Activated CD8-positive, alpha-beta T cell treated with anti-CD3 and anti-CD28 coated beads for 36 hours (primary cell): ENCODE measurements around the gene PTPN4. TPM values are rescaled to one million over a fixed set of nuclear protein-coding genes. Genes with fewer than 3 reads are reported as not detected.

Source experiments
- ATAC-seq: fragments of 200-7000 bp; cut with Tn5 transposase; one replicate; pipeline ENCODE4 v1.10.0; 2021; ENCODE audit warnings: mild to moderate bottlenecking, moderate library complexity
- CTCF ChIA-PET: fragments of 350-600 bp; sonication (Branson Sonifier 250); formaldehyde crosslinking; loops from one replicate; lab custom pipeline; 2021; ENCODE audit warnings: antibody characterized with exemption; lab: Charles Lee
- POLR2A ChIA-PET: fragments of 350-600 bp; sonication (Branson Sonifier 250); formaldehyde crosslinking; loops from one replicate; lab custom pipeline; 2021; ENCODE audit warnings: antibody characterized with exemption; lab: Charles Lee
- DNase-seq: peaks from one replicate; pipeline ENCODE4 v3.0.0-alpha.2; 2020
- H3K27ac Mint-ChIP-seq: one replicate; pipeline ENCODE4 v1.8.0; 2021; ENCODE audit warnings: mild to moderate bottlenecking, mixed read lengths
- H3K27me3 Mint-ChIP-seq: one replicate; pipeline ENCODE4 v1.8.0; 2021; ENCODE audit warnings: mixed read lengths
- H3K36me3 Mint-ChIP-seq: one replicate; pipeline ENCODE4 v1.8.0; 2021; ENCODE audit warnings: low read depth, mixed read lengths
- H3K4me1 Mint-ChIP-seq: one replicate; pipeline ENCODE4 v1.8.0; 2021; ENCODE audit warnings: low read depth, mixed read lengths
- H3K4me3 Mint-ChIP-seq: one replicate; pipeline ENCODE4 v1.8.0; 2021; ENCODE audit warnings: mild to moderate bottlenecking, moderate library complexity, mixed read lengths
- H3K9me3 Mint-ChIP-seq: one replicate; pipeline ENCODE4 v1.8.0; 2021; ENCODE audit warnings: mixed read lengths
- CTCF ChIP-seq: fragments of 200-600 bp; IDR thresholded peaks from one replicate; pipeline ENCODE4 v1.8.0; 2022; ENCODE audit warnings: antibody characterized with exemption, mild to moderate bottlenecking
- intact Hi-C: fragments of 100-400 bp; cut with micrococcal nuclease; formaldehyde crosslinking; loops from one replicate; pipeline ENCODE4 v1.10.0; 2022
- total RNA-seq, 2 experiments: library from RNA; stranded (reverse); gene quantifications; one replicate each; pipeline ENCODE4 v1.2.3, GENCODE V29; 2021

Gene PTPN4
- total RNA-seq, 2 experiments from 2014 or later = 34.4 to 40.2 TPM

- H3K27me3 Mint-ChIP-seq = no peaks in the 10 kb centered on the region
- peaks cover 33% of the 10 kb centered on the region for H3K36me3 Mint-ChIP-seq
- ATAC-seq (no peak), DNase-seq (no peak)
- POLR2A ChIA-PET = no interaction called here
- H3K4me1 Mint-ChIP-seq = peaks cover 2% of the 10 kb centered on the region
- no peak overlapping the region for H3K27ac Mint-ChIP-seq
- H3K9me3 Mint-ChIP-seq = peaks cover 5% of the 10 kb centered on the region
- H3K4me3 Mint-ChIP-seq = no peak overlapping the region
- intact Hi-C loops = no loop called here
- TF ChIP-seq CTCF = no peak
- CTCF ChIA-PET = no interaction called here
These were observed 150.8 kb downstream of the PTPN4 start for GRCh38 chr2:119910566-119910965.

- Mint-ChIP-seq H3K9me3 (peaks cover 3% of the 10 kb centered on the region), H3K36me3 (peaks cover 24% of the 10 kb centered on the region), H3K4me1 (peaks cover 2% of the 10 kb centered on the region), H3K27ac (no peak overlapping the region), H3K27me3 (no peaks in the 10 kb centered on the region), H3K4me3 (no peak overlapping the region)
- ChIA-PET POLR2A (no interaction called here), CTCF (no interaction called here)
- no peak for TF ChIP-seq CTCF
- intact Hi-C loops = no loop called here
- DNase-seq (no peak), ATAC-seq (no peak)
These were observed 154.5 kb downstream of the PTPN4 start for GRCh38 chr2:119914266-119914665.

- H3K4me1 Mint-ChIP-seq = peaks cover 26% of the 10 kb centered on the region
- TF ChIP-seq CTCF = no peak
- POLR2A ChIA-PET = no interaction called here
- H3K27me3 Mint-ChIP-seq = no peaks in the 10 kb centered on the region
- intact Hi-C loops = no loop called here
- CTCF ChIA-PET = no interaction called here
- no peak overlapping the region for H3K4me3 Mint-ChIP-seq
- peaks cover 4% of the 10 kb centered on the region for H3K36me3 Mint-ChIP-seq
- no peak for ATAC-seq
- peak overlapping the region; percentile 49 for H3K27ac Mint-ChIP-seq
- no peaks in the 10 kb centered on the region for H3K9me3 Mint-ChIP-seq
- no peak for DNase-seq
These were observed 162.1 kb downstream of the PTPN4 start for GRCh38 chr2:119921825-119922224.

- H3K4me3 Mint-ChIP-seq = no peak overlapping the region
- CTCF ChIA-PET = no interaction called here
- ATAC-seq (no peak), DNase-seq (no peak)
- no peaks in the 10 kb centered on the region for H3K27me3 Mint-ChIP-seq
- POLR2A ChIA-PET = no interaction called here
- intact Hi-C loops = no loop called here
- H3K27ac Mint-ChIP-seq = no peak overlapping the region
- no peak for TF ChIP-seq CTCF
- H3K4me1 Mint-ChIP-seq = peaks cover 30% of the 10 kb centered on the region
- H3K9me3 Mint-ChIP-seq = no peaks in the 10 kb centered on the region
- H3K36me3 Mint-ChIP-seq = peaks cover 5% of the 10 kb centered on the region
These were observed 163.0 kb downstream of the PTPN4 start for GRCh38 chr2:119922699-119923098.

GRCh38 chr2:119929537-119929936, 169.8 kb downstream of the PTPN4 start:
- H3K4me3 Mint-ChIP-seq = peak overlapping the region; percentile 69
- H3K9me3 Mint-ChIP-seq = no peaks in the 10 kb centered on the region
- no peak for TF ChIP-seq CTCF
- peak overlapping the region; percentile 92 for H3K27ac Mint-ChIP-seq
- ATAC-seq (peak; percentile 84), DNase-seq (peak; percentile 62)
- H3K27me3 Mint-ChIP-seq = no peaks in the 10 kb centered on the region
- ChIA-PET POLR2A (interaction anchor here (0.9 kb wide), 1 partner anchor 111 kb away, joined by 3 read pairs; no protein-coding TSS in a partner anchor), CTCF (interaction anchor here (0.6 to 1.3 kb wide), 5 partner anchors 26 to 414 kb away, joined by 3 to 4 read pairs (median 3); no protein-coding TSS in a partner anchor)
- H3K4me1 Mint-ChIP-seq = peaks cover 56% of the 10 kb centered on the region
- H3K36me3 Mint-ChIP-seq = peaks cover 17% of the 10 kb centered on the region
- intact Hi-C loops = no loop called here
